Measurements from ENCODE around the gene NPDC1.

DNA sequence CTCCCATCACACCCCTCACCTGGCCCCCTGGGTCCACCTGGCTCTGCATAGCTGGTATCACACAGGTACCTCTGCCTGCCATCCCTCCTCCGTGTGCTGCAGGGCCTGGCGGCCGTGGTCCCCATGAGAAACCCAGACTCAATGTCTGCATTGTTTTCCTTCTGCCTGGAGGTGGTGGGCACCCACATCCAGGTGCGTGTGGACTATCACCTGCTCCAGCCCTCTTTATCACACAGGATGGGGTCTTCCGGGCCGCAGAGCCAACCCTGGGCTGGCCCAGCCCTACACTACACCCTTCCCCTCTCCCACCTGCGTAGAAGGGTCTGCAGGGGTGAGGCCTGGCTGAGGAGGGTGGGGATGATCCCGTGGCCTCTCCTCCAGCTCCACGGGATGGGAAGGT, 7.1 kb downstream of the NPDC1 start:
- TF ChIP-seq, protein P1, sequence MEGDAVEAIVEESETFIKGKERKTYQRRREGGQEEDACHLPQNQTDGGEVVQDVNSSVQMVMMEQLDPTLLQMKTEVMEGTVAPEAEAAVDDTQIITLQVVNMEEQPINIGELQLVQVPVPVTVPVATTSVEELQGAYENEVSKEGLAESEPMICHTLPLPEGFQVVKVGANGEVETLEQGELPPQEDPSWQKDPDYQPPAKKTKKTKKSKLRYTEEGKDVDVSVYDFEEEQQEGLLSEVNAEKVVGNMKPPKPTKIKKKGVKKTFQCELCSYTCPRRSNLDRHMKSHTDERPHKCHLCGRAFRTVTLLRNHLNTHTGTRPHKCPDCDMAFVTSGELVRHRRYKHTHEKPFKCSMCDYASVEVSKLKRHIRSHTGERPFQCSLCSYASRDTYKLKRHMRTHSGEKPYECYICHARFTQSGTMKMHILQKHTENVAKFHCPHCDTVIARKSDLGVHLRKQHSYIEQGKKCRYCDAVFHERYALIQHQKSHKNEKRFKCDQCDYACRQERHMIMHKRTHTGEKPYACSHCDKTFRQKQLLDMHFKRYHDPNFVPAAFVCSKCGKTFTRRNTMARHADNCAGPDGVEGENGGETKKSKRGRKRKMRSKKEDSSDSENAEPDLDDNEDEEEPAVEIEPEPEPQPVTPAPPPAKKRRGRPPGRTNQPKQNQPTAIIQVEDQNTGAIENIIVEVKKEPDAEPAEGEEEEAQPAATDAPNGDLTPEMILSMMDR (IDR thresholded peaks at IDR 0.05; ENCODE audit: low read length), result no peak
- no peak for TF ChIP-seq EZH2 (IDR thresholded peaks at IDR 0.05; ENCODE audit: borderline replicate concordance, low read length)

Measured in OCI-LY1 (cell line).